Measurements from ENCODE around the gene RCE1. TPM values are rescaled to one million over a fixed set of nuclear protein-coding genes. Genes with fewer than 3 reads are reported as not detected.

RCE1 gene
- total and polyA plus RNA-seq, 2 donors (not counting 1 experiment from before 2014, with no cell fraction given), result 7.0 to 14.4 TPM

DNA sequence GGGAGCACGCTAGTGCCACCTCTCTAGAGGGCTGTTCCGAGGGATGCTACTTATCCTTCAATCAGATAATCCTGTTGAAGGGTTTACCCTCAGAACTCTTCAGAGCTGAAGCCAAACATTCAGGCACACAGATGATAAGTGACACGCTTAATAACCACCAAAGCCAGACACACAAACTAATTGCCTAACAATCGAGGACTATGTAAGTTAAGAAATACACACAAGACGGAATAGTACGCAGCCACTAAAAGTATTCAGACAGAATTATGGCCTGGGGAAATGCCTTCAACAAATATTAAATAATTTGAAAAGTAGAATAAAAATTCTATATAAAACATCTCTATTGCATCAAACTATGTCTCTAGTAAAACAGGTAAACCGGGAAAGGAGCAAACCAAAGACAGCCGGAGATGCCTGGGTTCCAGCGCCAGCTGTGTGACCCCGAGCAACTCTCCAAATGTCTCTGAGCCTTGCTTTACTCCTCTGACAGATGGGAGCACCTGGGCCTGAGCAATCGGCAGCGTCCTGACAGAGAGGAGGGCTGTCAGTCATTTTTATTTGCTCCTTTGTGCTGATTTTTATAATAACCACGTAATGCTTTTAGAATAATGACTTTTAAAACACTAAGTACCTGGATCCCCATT is 25.0 kb downstream of the RCE1 start:
- Histone ChIP-seq H3K79me2 (ENCODE audit: control insufficient read depth, insufficient read depth, low read length) (no peaks in the 10 kb centered on the region), H3K4me2 (ENCODE audit: extremely low read depth, insufficient read depth, low read length) (no peak overlapping the region), H4K20me1 (ENCODE audit: control insufficient read depth, extremely low read depth, insufficient read depth, low read length) (no peaks in the 10 kb centered on the region), H3K4me1 (ENCODE audit: control insufficient read depth, extremely low read depth, insufficient read depth, low read length) (no peaks in the 10 kb centered on the region), H3K9ac (ENCODE audit: insufficient read depth, low read length) (no peak overlapping the region), H3K9me3 (ENCODE audit: control insufficient read depth, insufficient read depth, low read depth, low read length) (no peaks in the 10 kb centered on the region), H3K4me3 (replicated peaks in 1 of 4; ENCODE audit: control extremely low read depth in 1 of 4, insufficient read depth in 1 of 4, low read depth in 3 of 4, low read length in 4 of 4) (no peak overlapping the region), H3K36me3 (ENCODE audit: control insufficient read depth, insufficient read depth, low read length) (peaks cover 2% of the 10 kb centered on the region), H3K27ac (ENCODE audit: insufficient read depth, low read length) (no peak overlapping the region), H2AFZ (ENCODE audit: low read length) (no peak overlapping the region), H3K27me3 (ENCODE audit: control insufficient read depth, insufficient read depth, low read length) (no peaks in the 10 kb centered on the region)
- no peak for DNase-seq (ENCODE audit: low read depth in 2 of 2)
- TF ChIP-seq, protein P1, sequence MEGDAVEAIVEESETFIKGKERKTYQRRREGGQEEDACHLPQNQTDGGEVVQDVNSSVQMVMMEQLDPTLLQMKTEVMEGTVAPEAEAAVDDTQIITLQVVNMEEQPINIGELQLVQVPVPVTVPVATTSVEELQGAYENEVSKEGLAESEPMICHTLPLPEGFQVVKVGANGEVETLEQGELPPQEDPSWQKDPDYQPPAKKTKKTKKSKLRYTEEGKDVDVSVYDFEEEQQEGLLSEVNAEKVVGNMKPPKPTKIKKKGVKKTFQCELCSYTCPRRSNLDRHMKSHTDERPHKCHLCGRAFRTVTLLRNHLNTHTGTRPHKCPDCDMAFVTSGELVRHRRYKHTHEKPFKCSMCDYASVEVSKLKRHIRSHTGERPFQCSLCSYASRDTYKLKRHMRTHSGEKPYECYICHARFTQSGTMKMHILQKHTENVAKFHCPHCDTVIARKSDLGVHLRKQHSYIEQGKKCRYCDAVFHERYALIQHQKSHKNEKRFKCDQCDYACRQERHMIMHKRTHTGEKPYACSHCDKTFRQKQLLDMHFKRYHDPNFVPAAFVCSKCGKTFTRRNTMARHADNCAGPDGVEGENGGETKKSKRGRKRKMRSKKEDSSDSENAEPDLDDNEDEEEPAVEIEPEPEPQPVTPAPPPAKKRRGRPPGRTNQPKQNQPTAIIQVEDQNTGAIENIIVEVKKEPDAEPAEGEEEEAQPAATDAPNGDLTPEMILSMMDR (conservative IDR thresholded peaks at IDR 0.05 in 1 of 2, IDR thresholded peaks at IDR 0.05 in 1 of 2; ENCODE audit: low read depth in 1 of 2, low read length in 2 of 2), result no peak
- TF ChIP-seq EZH2 (IDR thresholded peaks at IDR 0.05; ENCODE audit: low read length, missing control alignments), result no peak

DNA sequence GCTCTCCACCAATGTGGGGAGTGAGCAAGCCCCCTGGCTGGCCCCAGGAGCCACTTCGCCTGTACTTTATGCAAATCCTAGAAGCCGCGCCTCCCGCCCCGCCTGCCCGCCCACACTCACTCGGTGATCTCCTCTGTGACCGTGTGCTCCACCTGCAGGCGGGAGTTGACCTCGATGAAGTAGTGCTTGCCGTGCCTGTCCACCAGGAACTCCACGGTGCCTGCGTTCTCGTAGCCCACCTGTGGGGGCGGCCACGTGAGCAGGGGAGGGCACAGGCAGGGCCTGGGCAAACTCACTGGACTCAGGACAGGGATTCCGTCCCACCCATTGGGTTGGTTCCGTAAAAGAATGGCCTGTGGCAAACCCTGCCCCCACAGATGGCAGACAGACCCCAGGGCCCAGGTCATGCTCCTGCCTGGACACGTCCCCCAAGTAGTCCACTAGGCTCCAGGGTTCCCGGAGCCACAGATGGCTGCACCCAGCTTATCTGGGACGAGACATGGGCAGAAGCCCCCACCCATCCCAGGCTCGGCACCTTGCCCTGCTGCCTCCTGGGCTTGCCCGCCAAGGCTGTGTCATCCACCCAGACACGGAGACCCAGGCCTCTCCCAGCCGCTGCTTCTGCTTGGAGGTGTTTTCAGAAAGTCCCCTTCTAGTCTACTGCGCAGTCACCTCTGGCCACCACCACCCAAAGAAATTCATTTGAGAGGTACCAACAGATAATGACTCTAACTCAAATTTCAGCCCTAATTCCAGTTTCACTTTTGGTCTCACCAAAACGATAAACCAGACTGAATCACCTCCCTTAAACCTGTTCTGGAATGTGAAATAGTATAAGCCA is 25.7 kb downstream of the RCE1 start:
- Histone ChIP-seq H3K4me1 (ENCODE audit: control insufficient read depth, extremely low read depth, insufficient read depth, low read length) (no peaks in the 10 kb centered on the region), H3K4me3 (replicated peaks in 1 of 4; ENCODE audit: control extremely low read depth in 1 of 4, insufficient read depth in 1 of 4, low read depth in 3 of 4, low read length in 4 of 4) (no peak overlapping the region), H3K27me3 (ENCODE audit: control insufficient read depth, insufficient read depth, low read length) (no peaks in the 10 kb centered on the region), H3K9ac (ENCODE audit: insufficient read depth, low read length) (no peak overlapping the region), H3K27ac (ENCODE audit: insufficient read depth, low read length) (no peak overlapping the region), H2AFZ (ENCODE audit: low read length) (no peak overlapping the region), H3K79me2 (ENCODE audit: control insufficient read depth, insufficient read depth, low read length) (no peaks in the 10 kb centered on the region), H3K4me2 (ENCODE audit: extremely low read depth, insufficient read depth, low read length) (no peak overlapping the region), H3K36me3 (ENCODE audit: control insufficient read depth, insufficient read depth, low read length) (no peaks in the 10 kb centered on the region), H3K9me3 (ENCODE audit: control insufficient read depth, insufficient read depth, low read depth, low read length) (no peaks in the 10 kb centered on the region), H4K20me1 (ENCODE audit: control insufficient read depth, extremely low read depth, insufficient read depth, low read length) (no peaks in the 10 kb centered on the region)
- peak in 1 of 2 donors; percentile 15 for DNase-seq (ENCODE audit: low read depth in 2 of 2)
- TF ChIP-seq, protein P1 (conservative IDR thresholded peaks at IDR 0.05 in 1 of 2, IDR thresholded peaks at IDR 0.05 in 1 of 2; ENCODE audit: low read depth in 1 of 2, low read length in 2 of 2), result no peak
- no peak for TF ChIP-seq EZH2 (IDR thresholded peaks at IDR 0.05; ENCODE audit: low read length, missing control alignments)

DNA sequence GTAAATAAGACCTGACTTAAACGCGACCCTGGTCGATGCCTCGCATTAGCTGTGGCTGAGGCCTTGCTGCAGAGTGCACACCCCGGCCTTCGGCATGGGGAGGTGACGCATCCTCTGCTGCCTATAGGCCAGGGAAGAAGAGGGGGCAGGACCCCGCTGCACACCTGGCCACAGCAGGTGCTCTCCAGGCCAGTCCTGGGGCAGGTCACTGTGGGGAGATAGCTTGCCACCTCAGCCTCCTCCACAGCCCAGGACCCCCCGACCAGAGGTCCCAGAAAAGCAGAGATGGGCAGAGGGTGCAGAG is 26.3 kb downstream of the RCE1 start:
- TF ChIP-seq, protein P1 (conservative IDR thresholded peaks at IDR 0.05 in 1 of 2, IDR thresholded peaks at IDR 0.05 in 1 of 2; ENCODE audit: low read depth in 1 of 2, low read length in 2 of 2), result no peak
- TF ChIP-seq EZH2 (IDR thresholded peaks at IDR 0.05; ENCODE audit: low read length, missing control alignments), result no peak
- H3K36me3 ChIP-seq (ENCODE audit: control insufficient read depth, insufficient read depth, low read length), result no peaks in the 10 kb centered on the region
- H3K9ac ChIP-seq (ENCODE audit: insufficient read depth, low read length), result no peak overlapping the region
- H3K4me3 ChIP-seq (replicated peaks in 1 of 4; ENCODE audit: control extremely low read depth in 1 of 4, insufficient read depth in 1 of 4, low read depth in 3 of 4, low read length in 4 of 4), result no peak overlapping the region
- no peaks in the 10 kb centered on the region for H3K27me3 ChIP-seq (ENCODE audit: control insufficient read depth, insufficient read depth, low read length)
- DNase-seq (ENCODE audit: low read depth in 2 of 2), result no peak
- H2AFZ ChIP-seq (ENCODE audit: low read length), result no peak overlapping the region
- no peaks in the 10 kb centered on the region for H3K79me2 ChIP-seq (ENCODE audit: control insufficient read depth, insufficient read depth, low read length)
- no peak overlapping the region for H3K27ac ChIP-seq (ENCODE audit: insufficient read depth, low read length)
- no peaks in the 10 kb centered on the region for H3K4me1 ChIP-seq (ENCODE audit: control insufficient read depth, extremely low read depth, insufficient read depth, low read length)
- no peak overlapping the region for H3K4me2 ChIP-seq (ENCODE audit: extremely low read depth, insufficient read depth, low read length)
- H3K9me3 ChIP-seq (ENCODE audit: control insufficient read depth, insufficient read depth, low read depth, low read length), result no peaks in the 10 kb centered on the region
- H4K20me1 ChIP-seq (ENCODE audit: control insufficient read depth, extremely low read depth, insufficient read depth, low read length), result no peaks in the 10 kb centered on the region

All from fibroblast of lung (primary cell).